Hepatocyte (in vitro differentiated cells): ENCODE data around the gene TBC1D1. TPM values are rescaled to one million over a fixed set of nuclear protein-coding genes. Genes with fewer than 3 reads are reported as not detected.

Source experiments
- DNase-seq: peaks from one replicate; pipeline ENCODE4 v3.0.0-alpha.2; 2016; ENCODE audit warnings: low spot score
- H2AFZ ChIP-seq: fragments of 200-600 bp; sonication (generic); 2 replicates; pipeline ENCODE4 v1.6.0; 2016; ENCODE audit warnings: antibody characterized with exemption, mild to moderate bottlenecking
- H3K27ac ChIP-seq: fragments of 200-600 bp; sonication (generic); 2 replicates; pipeline ENCODE4 v1.5.1; 2016; ENCODE audit warnings: mild to moderate bottlenecking
- H3K27me3 ChIP-seq: fragments of 200-600 bp; sonication (generic); 2 replicates; pipeline ENCODE4 v1.6.1; 2016
- H3K36me3 ChIP-seq: fragments of 200-600 bp; sonication (generic); replicated peaks from 2 replicates; pipeline ENCODE4 v1.5.1; 2016; ENCODE audit warnings: low read depth; ENCODE audit not compliant: insufficient read depth
- H3K4me1 ChIP-seq: fragments of 200-600 bp; sonication (generic); 2 replicates; pipeline ENCODE4 v1.5.1; 2016; ENCODE audit warnings: mild to moderate bottlenecking, moderate library complexity; ENCODE audit not compliant: insufficient read depth
- H3K4me2 ChIP-seq: fragments of 200-600 bp; sonication (generic); 2 replicates; pipeline ENCODE4 v1.6.0; 2016
- H3K4me3 ChIP-seq: fragments of 200-600 bp; sonication (generic); 2 replicates; pipeline ENCODE4 v1.5.1; 2016; ENCODE audit warnings: mild to moderate bottlenecking
- H3K79me2 ChIP-seq: fragments of 200-600 bp; sonication (generic); 2 replicates; pipeline ENCODE4 v1.6.0; 2017; ENCODE audit warnings: mild to moderate bottlenecking
- H3K9me2 ChIP-seq: fragments of 200-600 bp; sonication (generic); replicated peaks from 2 replicates; pipeline ENCODE4 v1.6.0; 2017; ENCODE audit warnings: mild to moderate bottlenecking; ENCODE audit not compliant: insufficient read depth
- H3K9me3 ChIP-seq: fragments of 200-600 bp; sonication (generic); 2 replicates; pipeline ENCODE4 v1.5.1; 2016; ENCODE audit warnings: low read depth, mild to moderate bottlenecking
- H4K20me1 ChIP-seq: fragments of 200-600 bp; sonication (generic); 2 replicates; pipeline ENCODE4 v1.6.0; 2016; ENCODE audit warnings: mild to moderate bottlenecking; ENCODE audit not compliant: insufficient read depth, poor library complexity, severe bottlenecking
- EZH2 ChIP-seq: fragments of 200-600 bp; sonication (generic); IDR thresholded peaks from 2 replicates; pipeline ENCODE4 v1.6.1; 2016; ENCODE audit warnings: antibody characterized with exemption, mild to moderate bottlenecking, borderline replicate concordance
- EZH2phosphoT487 ChIP-seq: fragments of 200-600 bp; sonication (generic); IDR thresholded peaks from one replicate; pipeline ENCODE4 v1.6.1; 2018; ENCODE audit warnings: antibody characterized with exemption, mild to moderate bottlenecking, low read depth, moderate library complexity; ENCODE audit not compliant: unreplicated experiment, severe bottlenecking
- WGBS: methylation state at CpG from one replicate; pipeline ENCODE4 v1.1.6; 2016; ENCODE audit warnings: low lambda C conversion rate; ENCODE audit errors: missing lambda C conversion rate; 5-methylcytosine and 5-hydroxymethylcytosine counted together
- polyA plus RNA-seq: library from polyadenylated mRNA; unstranded; fragments of >200 nt; fragmentation: Nextera tagmentation; extraction: Ambion mirVana; gene quantifications from 2 replicates; pipeline ENCODE4 v1.2.1, GENCODE V29; 2016
- total RNA-seq: library from RNA; depleted of rRNA; stranded (reverse); fragments of >200 nt; gene quantifications from 2 replicates; pipeline ENCODE4 v1.2.3, GENCODE V29; 2014
- TF ChIP-seq, protein P1 (sequence below): fragments of 200-600 bp; sonication (generic); IDR thresholded peaks from 2 replicates; pipeline ENCODE4 v1.5.1; 2016; ENCODE audit warnings: antibody characterized with exemption, mild to moderate bottlenecking; ENCODE audit not compliant: poor library complexity

The TBC1D1 gene
- total and polyA plus RNA-seq, 2 experiments from 2014 or later = 45.6 to 117 TPM

DNA sequence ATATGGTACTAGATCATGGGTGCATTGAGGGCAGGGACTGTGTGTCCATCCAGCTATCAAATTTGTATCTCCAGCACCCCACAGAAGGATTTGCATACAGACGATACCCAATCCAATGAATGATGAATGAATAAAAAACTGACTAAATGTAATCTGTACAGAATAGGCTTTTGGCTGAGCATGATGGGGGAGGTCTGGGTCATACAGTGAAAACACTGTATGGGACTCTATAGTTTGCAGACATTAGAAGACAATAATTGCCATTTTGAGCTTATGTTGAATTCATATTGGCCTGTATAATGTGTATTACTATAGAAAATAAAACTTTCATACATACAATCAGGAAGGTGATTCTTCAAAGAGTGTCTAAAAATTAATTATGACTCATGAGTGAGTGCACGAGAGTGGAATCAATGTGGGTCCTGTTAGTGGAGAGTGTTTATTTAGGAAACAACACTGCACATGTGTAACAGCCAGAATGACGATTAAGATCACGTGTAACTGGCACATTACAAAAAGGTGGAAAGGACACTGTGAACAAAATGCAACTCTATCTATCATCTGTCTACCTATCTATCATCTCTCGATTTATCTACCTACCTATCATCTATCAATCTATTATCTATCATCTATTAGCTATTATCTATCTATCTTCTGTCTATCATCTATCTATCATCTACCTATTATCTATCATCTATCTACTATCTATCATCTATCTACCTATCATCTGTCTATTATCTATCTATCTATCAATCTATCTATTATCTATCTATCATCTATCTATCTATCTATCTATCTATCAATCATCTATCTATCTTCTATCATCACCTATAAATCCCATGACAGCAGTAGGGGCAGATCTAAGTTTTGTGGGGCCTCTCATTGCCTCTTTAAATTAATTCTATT, 270.6 kb downstream of the TBC1D1 start:
- peak overlapping the region; percentile 91 for H3K27ac ChIP-seq
- H3K9me2 ChIP-seq = no peaks in the 10 kb centered on the region
- no peaks in the 10 kb centered on the region for H3K79me2 ChIP-seq
- no peak overlapping the region for H3K4me2 ChIP-seq
- H3K9me3 ChIP-seq = no peaks in the 10 kb centered on the region
- no peak for DNase-seq
- H2AFZ ChIP-seq = no peak overlapping the region
- WGBS = 89% methylated on average over 5 of the region's 5 CpGs
- H3K4me1 ChIP-seq = peaks cover 4% of the 10 kb centered on the region
- no peaks in the 10 kb centered on the region for H3K36me3 ChIP-seq
- H4K20me1 ChIP-seq = no peaks in the 10 kb centered on the region
- no peaks in the 10 kb centered on the region for H3K27me3 ChIP-seq
- TF ChIP-seq EZH2 (no peak), EZH2phosphoT487 (no peak)
- TF ChIP-seq, protein P1, sequence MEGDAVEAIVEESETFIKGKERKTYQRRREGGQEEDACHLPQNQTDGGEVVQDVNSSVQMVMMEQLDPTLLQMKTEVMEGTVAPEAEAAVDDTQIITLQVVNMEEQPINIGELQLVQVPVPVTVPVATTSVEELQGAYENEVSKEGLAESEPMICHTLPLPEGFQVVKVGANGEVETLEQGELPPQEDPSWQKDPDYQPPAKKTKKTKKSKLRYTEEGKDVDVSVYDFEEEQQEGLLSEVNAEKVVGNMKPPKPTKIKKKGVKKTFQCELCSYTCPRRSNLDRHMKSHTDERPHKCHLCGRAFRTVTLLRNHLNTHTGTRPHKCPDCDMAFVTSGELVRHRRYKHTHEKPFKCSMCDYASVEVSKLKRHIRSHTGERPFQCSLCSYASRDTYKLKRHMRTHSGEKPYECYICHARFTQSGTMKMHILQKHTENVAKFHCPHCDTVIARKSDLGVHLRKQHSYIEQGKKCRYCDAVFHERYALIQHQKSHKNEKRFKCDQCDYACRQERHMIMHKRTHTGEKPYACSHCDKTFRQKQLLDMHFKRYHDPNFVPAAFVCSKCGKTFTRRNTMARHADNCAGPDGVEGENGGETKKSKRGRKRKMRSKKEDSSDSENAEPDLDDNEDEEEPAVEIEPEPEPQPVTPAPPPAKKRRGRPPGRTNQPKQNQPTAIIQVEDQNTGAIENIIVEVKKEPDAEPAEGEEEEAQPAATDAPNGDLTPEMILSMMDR = no peak
- no peak overlapping the region for H3K4me3 ChIP-seq

DNA sequence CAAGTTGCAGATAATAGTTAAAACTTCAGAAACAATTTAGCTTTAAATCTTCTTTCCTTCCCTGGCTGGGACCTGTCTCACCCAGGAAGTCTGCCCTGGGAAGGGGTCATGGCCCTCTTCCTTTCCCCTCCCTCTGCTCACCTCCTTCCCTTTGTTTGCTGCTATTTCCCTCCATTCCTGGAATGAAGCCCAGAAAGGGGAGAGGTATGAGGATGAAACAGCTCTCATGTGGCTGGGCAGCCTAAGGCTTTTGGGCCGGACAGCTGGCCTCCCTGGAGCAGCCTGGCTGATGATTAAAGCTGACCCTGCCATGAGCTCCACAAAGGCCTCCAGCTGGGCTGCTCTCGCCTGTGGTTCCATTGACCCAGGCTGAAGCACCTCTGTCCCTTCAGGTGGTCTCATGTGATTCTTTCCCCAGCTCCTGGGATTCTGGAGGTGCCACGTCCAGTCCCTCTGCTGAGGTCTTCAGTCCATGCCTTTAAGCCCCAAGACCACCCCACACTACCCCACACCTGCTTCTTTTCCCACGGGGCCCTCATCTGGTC, 271.4 kb downstream of the TBC1D1 start:
- Histone ChIP-seq H3K4me2 (no peak overlapping the region), H2AFZ (no peak overlapping the region), H3K4me1 (peaks cover 4% of the 10 kb centered on the region), H3K79me2 (no peaks in the 10 kb centered on the region), H3K9me2 (no peaks in the 10 kb centered on the region), H3K36me3 (no peaks in the 10 kb centered on the region), H3K4me3 (no peak overlapping the region), H4K20me1 (no peaks in the 10 kb centered on the region), H3K9me3 (no peaks in the 10 kb centered on the region), H3K27me3 (no peaks in the 10 kb centered on the region), H3K27ac (peak overlapping the region; percentile 77)
- WGBS = 78% methylated on average over 4 of the region's 4 CpGs
- peak; percentile 37 for DNase-seq
- TF ChIP-seq EZH2 = no peak
- TF ChIP-seq, protein P1 = no peak
- no peak for TF ChIP-seq EZH2phosphoT487

DNA sequence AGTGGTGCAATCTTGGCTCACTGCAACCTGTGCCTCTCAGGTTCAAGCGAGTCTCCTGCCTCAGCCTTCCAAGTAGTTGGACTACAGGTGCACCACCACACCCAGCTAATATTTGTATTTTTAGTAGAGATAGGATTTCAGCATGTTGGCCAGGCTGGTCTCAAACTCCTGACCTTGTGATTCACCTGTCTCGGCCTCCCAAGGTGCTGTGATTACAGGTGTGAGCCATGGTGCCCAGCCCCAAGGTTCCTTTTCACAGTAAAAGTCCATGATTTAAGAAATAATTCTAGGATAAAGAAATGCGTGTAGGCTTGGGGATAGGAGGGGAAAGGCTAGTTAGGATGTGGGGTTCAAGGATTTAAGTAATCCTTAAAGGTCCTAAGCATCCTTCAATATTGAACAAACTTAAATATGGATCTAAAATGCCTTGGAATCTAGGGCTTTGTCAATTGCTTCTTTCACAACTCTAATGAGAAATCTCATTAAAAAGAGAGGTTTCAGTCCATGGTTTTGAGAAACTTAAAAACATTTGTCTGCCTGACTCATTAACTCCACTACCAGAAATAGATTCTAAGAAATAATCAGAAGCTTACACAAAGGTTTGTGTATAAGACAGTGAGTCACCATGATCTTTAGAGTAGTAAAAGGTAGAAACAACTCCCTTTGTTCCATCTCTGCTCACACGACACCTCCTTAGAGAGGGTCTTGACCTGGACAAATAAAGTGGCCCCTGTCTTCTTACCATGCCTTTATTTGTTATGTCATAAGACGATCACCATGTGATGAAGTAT, 272.5 kb downstream of the TBC1D1 start:
- Histone ChIP-seq H3K4me3 (no peak overlapping the region), H3K4me1 (peaks cover 4% of the 10 kb centered on the region), H3K36me3 (no peaks in the 10 kb centered on the region), H3K27ac (peak overlapping the region; percentile 77), H2AFZ (no peak overlapping the region), H3K9me3 (no peaks in the 10 kb centered on the region), H3K4me2 (no peak overlapping the region), H4K20me1 (no peaks in the 10 kb centered on the region), H3K79me2 (no peaks in the 10 kb centered on the region), H3K27me3 (no peaks in the 10 kb centered on the region), H3K9me2 (no peaks in the 10 kb centered on the region)
- WGBS = 82% methylated on average over 5 of the region's 5 CpGs
- no peak for DNase-seq
- no peak for TF ChIP-seq EZH2phosphoT487
- TF ChIP-seq, protein P1 = no peak
- no peak for TF ChIP-seq EZH2
